ENCODE measurements around the gene ASIC1. TPM values are rescaled to one million over a fixed set of nuclear protein-coding genes. Genes with fewer than 3 reads are reported as not detected.
A peak's percentile ranks its signal among the peaks of the same experiment; 100 is the strongest.

ASIC1 gene
- total RNA-seq, 8 experiments from 2014 or later: 1.3 to 14.5 (median 7.6) TPM

- no peak for ATAC-seq (replicated peaks in 6 of 8)
- 38 to 89% (median 60%) methylated on average over 1 to 6 of the region's 6 CpGs; no CpG with 5 or more reads in 3 of the 10 experiments for WGBS, 10 experiments
- H3K4me3 ChIP-seq: no peak overlapping the region
- no peak overlapping the region for H3K27ac ChIP-seq
- H3K4me1 ChIP-seq (replicated peaks in 1 of 2): peaks cover 11 to 18% of the 10 kb centered on the region in 2 donors
- in situ Hi-C loops (cut with MboI; ENCODE audit: low pct_unique_long_range_greater_than_20kb in 2 of 9, low sequenced_read_pairs in 9 of 9, unreplicated experiment in 9 of 9): no loop called here
These were observed 13.5 kb upstream of the ASIC1 start for GRCh38 chr12:50043854-50044253.

GRCh38 chr12:50047693-50048250, 9.6 kb upstream of the ASIC1 start:
- in situ Hi-C loops (cut with MboI; ENCODE audit: low pct_unique_long_range_greater_than_20kb in 2 of 9, low sequenced_read_pairs in 9 of 9, unreplicated experiment in 9 of 9): no loop called here
- 57 to 100% (median 77%) methylated on average over 2 to 7 of the region's 7 CpGs for WGBS, 10 experiments
- no peak for ATAC-seq (replicated peaks in 6 of 8)
- peaks cover 16 to 17% of the 10 kb centered on the region in 2 donors for H3K4me1 ChIP-seq (replicated peaks in 1 of 2)
- H3K27ac ChIP-seq: no peak overlapping the region
- H3K4me3 ChIP-seq: no peak overlapping the region

- no peak for ATAC-seq (replicated peaks in 6 of 8)
- in situ Hi-C loops (cut with MboI; ENCODE audit: low pct_unique_long_range_greater_than_20kb in 2 of 9, low sequenced_read_pairs in 9 of 9, unreplicated experiment in 9 of 9): loop anchor here in 8 of 9 experiments (5.0 to 25.0 kb wide), 5 partner anchors 75 to 187 kb away; partner anchors contain the start of genes AQP6 (in 5 of the 8), AQP5 (in 4 of the 8) and AQP2 (in 3 of the 8)
- H3K4me3 ChIP-seq: no peak overlapping the region
- H3K27ac ChIP-seq: no peak overlapping the region
- H3K4me1 ChIP-seq (replicated peaks in 1 of 2): peaks cover 16 to 17% of the 10 kb centered on the region in 2 donors
- 77 to 100% (median 94%) methylated on average over 1 to 3 of the region's 3 CpGs for WGBS, 10 experiments
These were observed 7.9 kb upstream of the ASIC1 start for GRCh38 chr12:50049254-50050118.

GRCh38 chr12:50050119-50050385, 7.3 kb upstream of the ASIC1 start:
- 50 to 90% (median 71%) methylated on average over 1 to 2 of the region's 3 CpGs; no CpG with 5 or more reads in 5 of the 10 experiments for WGBS, 10 experiments
- H3K4me3 ChIP-seq: no peak overlapping the region
- no peak for ATAC-seq (replicated peaks in 6 of 8)
- peaks cover 16 to 17% of the 10 kb centered on the region in 2 donors for H3K4me1 ChIP-seq (replicated peaks in 1 of 2)
- H3K27ac ChIP-seq: no peak overlapping the region
- in situ Hi-C loops (cut with MboI; ENCODE audit: low pct_unique_long_range_greater_than_20kb in 2 of 9, low sequenced_read_pairs in 9 of 9, unreplicated experiment in 9 of 9): loop anchor here in 8 of 9 experiments (5.0 to 25.0 kb wide), 5 partner anchors 75 to 188 kb away; partner anchors contain the start of genes AQP6 (in 5 of the 8), AQP5 (in 4 of the 8) and AQP2 (in 3 of the 8)

- 0 to 33% (median 8%) methylated on average over 1 to 8 of the region's 37 CpGs; no CpG with 5 or more reads in 6 of the 10 experiments for WGBS, 10 experiments
- Histone ChIP-seq H3K4me1 (replicated peaks in 1 of 2) (peaks cover 16 to 17% of the 10 kb centered on the region in 2 donors), H3K27ac (peak overlapping the region; percentile 48 to 73), H3K4me3 (peak overlapping the region in 1 of 5 donors; percentile 5)
- ATAC-seq (replicated peaks in 6 of 8): peak; percentile 90 to 95 (median 94)
- in situ Hi-C loops (cut with MboI; ENCODE audit: low pct_unique_long_range_greater_than_20kb in 2 of 9, low sequenced_read_pairs in 9 of 9, unreplicated experiment in 9 of 9): loop anchor here in 8 of 9 experiments (5.0 to 25.0 kb wide), 5 partner anchors 76 to 188 kb away; partner anchors contain the start of genes AQP6 (in 5 of the 8), AQP5 (in 4 of the 8) and AQP2 (in 3 of the 8)
These were observed 6.8 kb upstream of the ASIC1 start for GRCh38 chr12:50050410-50051098.

GRCh38 chr12:50051101-50051806, 6.1 kb upstream of the ASIC1 start:
- ATAC-seq (replicated peaks in 6 of 8): peak in 6 of 8 experiments; percentile 7 to 70 (median 59)
- Histone ChIP-seq H3K27ac (peak overlapping the region; percentile 26 to 53), H3K4me1 (replicated peaks in 1 of 2) (peaks cover 19 to 22% of the 10 kb centered on the region in 2 donors), H3K4me3 (no peak overlapping the region)
- 43 to 100% (median 60%) methylated on average over 1 to 2 of the region's 14 CpGs; no CpG with 5 or more reads in 5 of the 10 experiments for WGBS, 10 experiments
- in situ Hi-C loops (cut with MboI; ENCODE audit: low pct_unique_long_range_greater_than_20kb in 2 of 9, low sequenced_read_pairs in 9 of 9, unreplicated experiment in 9 of 9): loop anchor here in 8 of 9 experiments (5.0 to 25.0 kb wide), 5 partner anchors 76 to 189 kb away; partner anchors contain the start of genes AQP6 (in 5 of the 8), AQP5 (in 4 of the 8) and AQP2 (in 3 of the 8)

GRCh38 chr12:50052544-50052943, 4.9 kb upstream of the ASIC1 start:
- Histone ChIP-seq H3K4me3 (no peak overlapping the region), H3K4me1 (replicated peaks in 1 of 2) (peaks cover 25 to 29% of the 10 kb centered on the region in 2 donors), H3K27ac (no peak overlapping the region)
- no peak for ATAC-seq (replicated peaks in 6 of 8)
- in situ Hi-C loops (cut with MboI; ENCODE audit: low pct_unique_long_range_greater_than_20kb in 2 of 9, low sequenced_read_pairs in 9 of 9, unreplicated experiment in 9 of 9): loop anchor here in 8 of 9 experiments (5.0 to 25.0 kb wide), 5 partner anchors 78 to 190 kb away; partner anchors contain the start of genes AQP6 (in 5 of the 8), AQP5 (in 4 of the 8) and AQP2 (in 3 of the 8)

- ATAC-seq (replicated peaks in 6 of 8): no peak
- H3K27ac ChIP-seq: no peak overlapping the region
- no peak overlapping the region for H3K4me3 ChIP-seq
- in situ Hi-C loops (cut with MboI; ENCODE audit: low pct_unique_long_range_greater_than_20kb in 2 of 9, low sequenced_read_pairs in 9 of 9, unreplicated experiment in 9 of 9): loop anchor here in 8 of 9 experiments (5.0 to 25.0 kb wide), 5 partner anchors 78 to 191 kb away; partner anchors contain the start of genes AQP6 (in 5 of the 8), AQP5 (in 4 of the 8) and AQP2 (in 3 of the 8)
- 0 to 76% methylated on average over 1 to 5 of the region's 7 CpGs; no CpG with 5 or more reads in 8 of the 10 experiments for WGBS, 10 experiments
- peaks cover 25 to 29% of the 10 kb centered on the region in 2 donors for H3K4me1 ChIP-seq (replicated peaks in 1 of 2)
These were observed 4.4 kb upstream of the ASIC1 start for GRCh38 chr12:50052964-50053363.

- no peak overlapping the region for H3K27ac ChIP-seq
- H3K4me1 ChIP-seq (replicated peaks in 1 of 2): peaks cover 31 to 33% of the 10 kb centered on the region in 2 donors
- WGBS, 10 experiments: 33 to 100% (median 67%) methylated on average over 1 of the region's 1 CpG; no CpG with 5 or more reads in 5 of the 10 experiments
- ATAC-seq (replicated peaks in 6 of 8): no peak
- in situ Hi-C loops (cut with MboI; ENCODE audit: low pct_unique_long_range_greater_than_20kb in 2 of 9, low sequenced_read_pairs in 9 of 9, unreplicated experiment in 9 of 9): loop anchor here in 8 of 9 experiments (5.0 to 25.0 kb wide), 5 partner anchors 79 to 191 kb away; partner anchors contain the start of genes AQP6 (in 5 of the 8), AQP5 (in 4 of the 8) and AQP2 (in 3 of the 8)
- no peak overlapping the region for H3K4me3 ChIP-seq
These were observed 3.8 kb upstream of the ASIC1 start for GRCh38 chr12:50053583-50053982.

- in situ Hi-C loops (cut with MboI; ENCODE audit: low pct_unique_long_range_greater_than_20kb in 2 of 9, low sequenced_read_pairs in 9 of 9, unreplicated experiment in 9 of 9): loop anchor here in 7 of 9 experiments (5.0 to 25.0 kb wide), 5 partner anchors 81 to 194 kb away; partner anchors contain the start of genes AQP6 (in 5 of the 7), AQP5 (in 4 of the 7) and AQP2 (in 3 of the 7)
- no peak overlapping the region for H3K27ac ChIP-seq
- H3K4me3 ChIP-seq: peak overlapping the region in 1 of 5 donors; percentile 51
- peaks cover 20 to 23% of the 10 kb centered on the region in 2 donors for H3K4me1 ChIP-seq (replicated peaks in 1 of 2)
- peak in 4 of 8 experiments; percentile 3 to 25 (median 19) for ATAC-seq (replicated peaks in 6 of 8)
- 0 to 46% (median 16%) methylated on average over 3 to 13 of the region's 17 CpGs; no CpG with 5 or more reads in 2 of the 10 experiments for whole genome bisulfite sequencing, 10 experiments
These were observed 1.4 kb upstream of the ASIC1 start for GRCh38 chr12:50055831-50056638.

GRCh38 chr12:50056639-50056976, 788 bp upstream of the ASIC1 start:
- in situ Hi-C loops (cut with MboI; ENCODE audit: low pct_unique_long_range_greater_than_20kb in 2 of 9, low sequenced_read_pairs in 9 of 9, unreplicated experiment in 9 of 9): loop anchor here in 7 of 9 experiments (5.0 to 25.0 kb wide), 5 partner anchors 82 to 194 kb away; partner anchors contain the start of genes AQP6 (in 5 of the 7), AQP5 (in 4 of the 7) and AQP2 (in 3 of the 7)
- peak overlapping the region; percentile 50 to 88 (median 55) for H3K4me3 ChIP-seq
- no peak overlapping the region for H3K27ac ChIP-seq
- H3K4me1 ChIP-seq (replicated peaks in 1 of 2): peaks cover 14 to 18% of the 10 kb centered on the region in 2 donors
- 0 to 83% (median 21%) methylated on average over 1 to 3 of the region's 3 CpGs; no CpG with 5 or more reads in 6 of the 10 experiments for WGBS, 10 experiments
- ATAC-seq (replicated peaks in 6 of 8): no peak

Data from motor neuron (in vitro differentiated cells).